Karpas-422 (cell line): ENCODE data around the gene SYNE1. TPM values are rescaled to one million over a fixed set of nuclear protein-coding genes. Genes with fewer than 3 reads are reported as not detected.

ENCODE experiments used
- DNase-seq: peaks from one replicate; pipeline ENCODE4 v3.0.0-alpha.2; 2015
- H2AFZ ChIP-seq: fragments of 200-600 bp; sonication (generic); 2 replicates; pipeline ENCODE4 v1.6.1; 2014; ENCODE audit warnings: antibody characterized with exemption, low read length, mixed read lengths
- H3K27ac ChIP-seq: fragments of 200-600 bp; sonication (generic); 2 replicates; pipeline ENCODE4 v1.5.1; 2014; ENCODE audit warnings: mild to moderate bottlenecking, low read length, moderate library complexity
- H3K27me3 ChIP-seq: fragments of 200-600 bp; sonication (generic); 2 replicates; pipeline ENCODE4 v1.6.1; 2014; ENCODE audit warnings: low read length, mixed read lengths
- H3K36me3 ChIP-seq: fragments of 200-600 bp; sonication (generic); 2 replicates; pipeline ENCODE4 v1.6.1; 2014; ENCODE audit warnings: low read length, mixed read lengths; ENCODE audit not compliant: insufficient read depth
- H3K4me1 ChIP-seq: fragments of 200-600 bp; sonication (generic); 2 replicates; pipeline ENCODE4 v1.6.1; 2014; ENCODE audit warnings: mild to moderate bottlenecking, low read length, mixed read lengths
- H3K4me2 ChIP-seq: fragments of 200-600 bp; sonication (generic); 2 replicates; pipeline ENCODE4 v1.6.1; 2014; ENCODE audit warnings: low read length, low read depth, mild to moderate bottlenecking; ENCODE audit not compliant: poor library complexity, severe bottlenecking
- H3K4me3 ChIP-seq: fragments of 200-600 bp; sonication (generic); 2 replicates; pipeline ENCODE4 v1.5.1; 2014; ENCODE audit warnings: mild to moderate bottlenecking, antibody characterized with exemption, low read length, mixed read lengths
- H3K79me2 ChIP-seq: fragments of 200-600 bp; sonication (generic); 2 replicates; pipeline ENCODE4 v1.6.1; 2014; ENCODE audit warnings: mild to moderate bottlenecking, low read length, mixed read lengths
- H3K9ac ChIP-seq: fragments of 200-600 bp; sonication (generic); 2 replicates; pipeline ENCODE4 v1.6.0; 2014; ENCODE audit warnings: low read length
- H3K9me2 ChIP-seq: fragments of 200-600 bp; sonication (generic), shearing (Covaris generic); replicated peaks from 2 replicates; pipeline ENCODE4 v1.6.0; 2014; ENCODE audit warnings: mild to moderate bottlenecking, low read length, moderate library complexity; ENCODE audit not compliant: insufficient read depth
- H3K9me3 ChIP-seq: fragments of 300-700, 200-600 bp; sonication (generic); 2 replicates; pipeline ENCODE4 v1.6.1; 2014; ENCODE audit warnings: low read length, mixed read lengths
- H4K20me1 ChIP-seq: fragments of 200-600 bp; sonication (generic); 2 replicates; pipeline ENCODE4 v1.6.1; 2014; ENCODE audit warnings: mild to moderate bottlenecking, antibody characterized with exemption, low read length, low read depth; ENCODE audit not compliant: insufficient read depth
- total RNA-seq: library from RNA; depleted of rRNA; stranded (reverse); fragments of >200 nt; shearing (Covaris generic); gene quantifications from 2 replicates; pipeline ENCODE4 v1.2.3, GENCODE V29; 2014; ENCODE audit warnings: low replicate concordance

SYNE1 gene
- total RNA-seq, 1 experiment from 2014 or later = 137 TPM

- Histone ChIP-seq H2AFZ (no peak overlapping the region), H3K27ac (no peak overlapping the region), H3K9me2 (no peaks in the 10 kb centered on the region), H3K9ac (no peak overlapping the region), H3K79me2 (no peaks in the 10 kb centered on the region), H3K4me2 (no peak overlapping the region), H3K4me3 (no peak overlapping the region), H3K27me3 (no peaks in the 10 kb centered on the region), H3K4me1 (no peaks in the 10 kb centered on the region), H4K20me1 (no peaks in the 10 kb centered on the region), H3K36me3 (peaks cover 72% of the 10 kb centered on the region), H3K9me3 (no peaks in the 10 kb centered on the region)
- DNase-seq = no peak
Measured at GRCh38 chr6:152236370-152237097, 400.6 kb downstream of the SYNE1 start.

GRCh38 chr6:152233547-152234320 is 403.4 kb downstream of the SYNE1 start:
- H3K36me3 ChIP-seq = peaks cover 77% of the 10 kb centered on the region
- H3K4me2 ChIP-seq = no peak overlapping the region
- DNase-seq = no peak
- no peaks in the 10 kb centered on the region for H3K9me2 ChIP-seq
- no peaks in the 10 kb centered on the region for H3K27me3 ChIP-seq
- no peak overlapping the region for H3K4me3 ChIP-seq
- H3K27ac ChIP-seq = no peak overlapping the region
- H3K9me3 ChIP-seq = no peaks in the 10 kb centered on the region
- no peaks in the 10 kb centered on the region for H3K79me2 ChIP-seq
- no peak overlapping the region for H3K9ac ChIP-seq
- H2AFZ ChIP-seq = no peak overlapping the region
- no peaks in the 10 kb centered on the region for H4K20me1 ChIP-seq
- no peaks in the 10 kb centered on the region for H3K4me1 ChIP-seq

- Histone ChIP-seq H3K36me3 (peaks cover 77% of the 10 kb centered on the region), H2AFZ (no peak overlapping the region), H3K9me3 (no peaks in the 10 kb centered on the region), H3K4me3 (no peak overlapping the region), H3K27me3 (no peaks in the 10 kb centered on the region), H3K9ac (no peak overlapping the region), H3K4me2 (no peak overlapping the region), H4K20me1 (no peaks in the 10 kb centered on the region), H3K4me1 (no peaks in the 10 kb centered on the region), H3K27ac (no peak overlapping the region), H3K79me2 (no peaks in the 10 kb centered on the region), H3K9me2 (no peaks in the 10 kb centered on the region)
- no peak for DNase-seq
Measured at GRCh38 chr6:152232501-152233151, 404.5 kb downstream of the SYNE1 start.

GRCh38 chr6:152229330-152229729 is 407.8 kb downstream of the SYNE1 start:
- no peaks in the 10 kb centered on the region for H3K9me3 ChIP-seq
- H3K4me2 ChIP-seq = no peak overlapping the region
- no peaks in the 10 kb centered on the region for H4K20me1 ChIP-seq
- H2AFZ ChIP-seq = no peak overlapping the region
- no peak for DNase-seq
- H3K9me2 ChIP-seq = no peaks in the 10 kb centered on the region
- H3K27ac ChIP-seq = no peak overlapping the region
- H3K79me2 ChIP-seq = no peaks in the 10 kb centered on the region
- no peaks in the 10 kb centered on the region for H3K27me3 ChIP-seq
- no peaks in the 10 kb centered on the region for H3K4me1 ChIP-seq
- no peak overlapping the region for H3K4me3 ChIP-seq
- no peak overlapping the region for H3K9ac ChIP-seq
- H3K36me3 ChIP-seq = peaks cover 80% of the 10 kb centered on the region

- H2AFZ ChIP-seq = no peak overlapping the region
- H3K4me3 ChIP-seq = no peak overlapping the region
- H3K36me3 ChIP-seq = peaks cover 89% of the 10 kb centered on the region
- DNase-seq = no peak
- no peaks in the 10 kb centered on the region for H3K4me1 ChIP-seq
- no peaks in the 10 kb centered on the region for H3K27me3 ChIP-seq
- no peak overlapping the region for H3K27ac ChIP-seq
- no peak overlapping the region for H3K9ac ChIP-seq
- no peak overlapping the region for H3K4me2 ChIP-seq
- no peaks in the 10 kb centered on the region for H3K9me2 ChIP-seq
- H3K79me2 ChIP-seq = no peaks in the 10 kb centered on the region
- H4K20me1 ChIP-seq = no peaks in the 10 kb centered on the region
- H3K9me3 ChIP-seq = peaks cover 20% of the 10 kb centered on the region
Measured at GRCh38 chr6:152226119-152226518, 411.0 kb downstream of the SYNE1 start.

GRCh38 chr6:152225241-152225934 is 411.8 kb downstream of the SYNE1 start:
- H3K4me1 ChIP-seq = no peaks in the 10 kb centered on the region
- no peak overlapping the region for H3K4me2 ChIP-seq
- no peak overlapping the region for H2AFZ ChIP-seq
- peaks cover 20% of the 10 kb centered on the region for H3K9me3 ChIP-seq
- peaks cover 89% of the 10 kb centered on the region for H3K36me3 ChIP-seq
- H4K20me1 ChIP-seq = no peaks in the 10 kb centered on the region
- no peak for DNase-seq
- H3K4me3 ChIP-seq = no peak overlapping the region
- no peaks in the 10 kb centered on the region for H3K79me2 ChIP-seq
- no peak overlapping the region for H3K9ac ChIP-seq
- no peak overlapping the region for H3K27ac ChIP-seq
- H3K27me3 ChIP-seq = no peaks in the 10 kb centered on the region
- H3K9me2 ChIP-seq = no peaks in the 10 kb centered on the region

- H4K20me1 ChIP-seq = no peaks in the 10 kb centered on the region
- H3K9ac ChIP-seq = no peak overlapping the region
- no peak overlapping the region for H3K4me2 ChIP-seq
- H3K9me2 ChIP-seq = no peaks in the 10 kb centered on the region
- H3K79me2 ChIP-seq = no peaks in the 10 kb centered on the region
- H3K36me3 ChIP-seq = peaks cover 90% of the 10 kb centered on the region
- peaks cover 20% of the 10 kb centered on the region for H3K9me3 ChIP-seq
- H3K27ac ChIP-seq = no peak overlapping the region
- H2AFZ ChIP-seq = no peak overlapping the region
- H3K4me3 ChIP-seq = no peak overlapping the region
- no peaks in the 10 kb centered on the region for H3K27me3 ChIP-seq
- no peaks in the 10 kb centered on the region for H3K4me1 ChIP-seq
- no peak for DNase-seq
Measured at GRCh38 chr6:152223636-152224035, 413.5 kb downstream of the SYNE1 start.
